ENCODE results near the gene NTNG1. TPM values are rescaled to one million over a fixed set of nuclear protein-coding genes. Genes with fewer than 3 reads are reported as not detected.
A peak's percentile ranks its signal among the peaks of the same experiment; 100 is the strongest.

The NTNG1 gene
- total RNA-seq, 1 experiment from 2014 or later = not detected

DNA sequence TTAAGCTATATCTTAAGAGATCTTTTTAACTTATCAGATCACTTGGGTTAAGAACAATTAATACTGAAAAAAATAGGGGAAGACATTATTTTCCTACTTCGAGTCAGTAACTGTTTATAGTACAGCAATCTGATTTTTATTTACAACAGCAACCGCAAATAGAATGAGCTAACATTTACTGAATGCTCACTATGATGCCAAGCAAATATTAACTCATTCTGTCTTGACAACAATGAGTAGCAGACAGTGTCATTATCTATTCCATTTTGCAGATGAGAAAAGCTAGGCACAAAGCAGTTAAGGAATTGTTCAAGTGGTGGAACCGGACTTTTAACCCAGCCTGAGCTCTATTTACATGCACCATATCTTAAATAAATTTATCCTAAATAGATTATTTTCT, 273.7 kb downstream of the NTNG1 start:
- no peaks in the 10 kb centered on the region for H3K9me2 ChIP-seq (replicated peaks; ENCODE audit: insufficient read depth, low read length)
- no peak overlapping the region for H3K27ac ChIP-seq (ENCODE audit: low read length)
- H3K79me2 ChIP-seq (ENCODE audit: low read length) = no peaks in the 10 kb centered on the region
- H3K4me3 ChIP-seq (ENCODE audit: low read length) = no peak overlapping the region
- no peaks in the 10 kb centered on the region for H3K4me1 ChIP-seq (ENCODE audit: low read length)
- H3K9ac ChIP-seq (ENCODE audit: low read length) = no peak overlapping the region
- H4K20me1 ChIP-seq (ENCODE audit: insufficient read depth, low read depth, low read length) = no peaks in the 10 kb centered on the region
- H3K9me3 ChIP-seq (ENCODE audit: low read length) = no peaks in the 10 kb centered on the region
- H3K4me2 ChIP-seq (ENCODE audit: low read depth, low read length, poor library complexity, severe bottlenecking) = no peak overlapping the region
- no peaks in the 10 kb centered on the region for H3K27me3 ChIP-seq (ENCODE audit: low read length)
- no peak for DNase-seq
- H2AFZ ChIP-seq (ENCODE audit: low read length) = no peak overlapping the region
- H3K36me3 ChIP-seq (ENCODE audit: insufficient read depth, low read length) = no peaks in the 10 kb centered on the region

DNA sequence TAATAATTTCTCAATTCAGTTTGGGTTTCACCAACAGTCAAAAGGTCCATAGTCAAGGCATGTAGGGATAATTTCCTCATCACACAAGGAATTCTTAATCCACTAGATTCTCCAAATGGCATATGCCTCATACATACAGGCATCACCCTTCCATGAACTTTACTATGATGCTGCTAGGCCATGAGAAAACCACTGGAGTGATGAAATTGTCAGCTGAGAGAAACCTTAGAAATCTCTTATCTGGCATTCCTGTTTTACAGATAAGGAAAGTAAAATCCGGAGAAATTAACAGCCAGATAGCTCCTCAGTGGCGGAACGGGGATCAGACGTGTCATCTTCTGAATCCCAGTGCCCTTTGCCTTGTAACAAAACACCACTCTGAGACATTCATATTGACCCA, 274.4 kb downstream of the NTNG1 start:
- no peaks in the 10 kb centered on the region for H3K79me2 ChIP-seq (ENCODE audit: low read length)
- no peaks in the 10 kb centered on the region for H3K36me3 ChIP-seq (ENCODE audit: insufficient read depth, low read length)
- no peaks in the 10 kb centered on the region for H3K27me3 ChIP-seq (ENCODE audit: low read length)
- DNase-seq = no peak
- H4K20me1 ChIP-seq (ENCODE audit: insufficient read depth, low read depth, low read length) = no peaks in the 10 kb centered on the region
- H3K9me2 ChIP-seq (replicated peaks; ENCODE audit: insufficient read depth, low read length) = no peaks in the 10 kb centered on the region
- no peak overlapping the region for H3K4me3 ChIP-seq (ENCODE audit: low read length)
- H3K9me3 ChIP-seq (ENCODE audit: low read length) = no peaks in the 10 kb centered on the region
- no peak overlapping the region for H3K27ac ChIP-seq (ENCODE audit: low read length)
- no peak overlapping the region for H2AFZ ChIP-seq (ENCODE audit: low read length)
- no peak overlapping the region for H3K9ac ChIP-seq (ENCODE audit: low read length)
- no peaks in the 10 kb centered on the region for H3K4me1 ChIP-seq (ENCODE audit: low read length)
- H3K4me2 ChIP-seq (ENCODE audit: low read depth, low read length, poor library complexity, severe bottlenecking) = no peak overlapping the region

DNA sequence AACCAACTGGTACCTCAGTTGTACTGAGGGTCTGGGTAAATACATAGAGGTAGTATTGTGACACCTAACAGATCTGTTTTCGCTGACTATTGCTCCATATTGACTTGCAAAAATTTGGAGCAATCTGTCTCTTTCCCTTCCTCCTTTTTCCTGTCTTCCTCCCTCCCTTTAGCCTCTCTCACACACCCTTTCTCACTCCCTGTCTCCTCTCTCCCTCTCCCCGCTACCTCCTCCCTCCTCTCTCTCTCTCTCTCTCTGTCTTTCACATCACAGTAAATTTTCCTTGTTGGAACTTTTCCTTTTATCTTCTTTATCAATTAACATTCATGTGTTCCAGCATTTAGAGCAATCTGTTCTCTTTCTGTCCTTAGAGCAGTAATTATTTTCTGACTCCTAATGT, 278.2 kb downstream of the NTNG1 start:
- H2AFZ ChIP-seq (ENCODE audit: low read length) = no peak overlapping the region

DNA sequence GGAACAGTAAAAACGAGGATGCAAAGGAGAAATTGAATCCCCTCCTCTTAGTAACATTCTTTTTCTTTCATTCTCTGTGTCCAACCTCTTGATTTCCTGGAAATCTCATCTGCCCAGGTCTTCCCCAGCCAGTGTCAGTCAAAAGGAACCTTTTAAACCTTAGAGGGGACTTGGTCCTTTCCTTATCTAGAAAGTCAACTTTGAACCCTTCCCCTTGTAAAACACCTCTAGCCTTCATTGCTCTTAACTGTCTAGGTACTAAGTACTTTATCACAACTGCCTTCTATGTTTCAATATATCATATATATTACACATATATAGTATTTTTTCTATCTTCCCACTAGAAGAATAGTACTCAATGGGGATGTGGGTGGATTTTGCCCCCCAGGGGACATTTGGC, 282.1 kb downstream of the NTNG1 start:
- Histone ChIP-seq H3K9me2 (replicated peaks; ENCODE audit: insufficient read depth, low read length) (no peaks in the 10 kb centered on the region), H3K27me3 (ENCODE audit: low read length) (no peaks in the 10 kb centered on the region), H3K9me3 (ENCODE audit: low read length) (no peaks in the 10 kb centered on the region), H3K4me3 (ENCODE audit: low read length) (no peak overlapping the region), H3K9ac (ENCODE audit: low read length) (no peak overlapping the region), H4K20me1 (ENCODE audit: insufficient read depth, low read depth, low read length) (no peaks in the 10 kb centered on the region), H3K36me3 (ENCODE audit: insufficient read depth, low read length) (no peaks in the 10 kb centered on the region), H3K4me2 (ENCODE audit: low read depth, low read length, poor library complexity, severe bottlenecking) (no peak overlapping the region), H3K79me2 (ENCODE audit: low read length) (no peaks in the 10 kb centered on the region), H3K27ac (ENCODE audit: low read length) (no peak overlapping the region), H3K4me1 (ENCODE audit: low read length) (no peaks in the 10 kb centered on the region), H2AFZ (ENCODE audit: low read length) (no peak overlapping the region)
- DNase-seq = no peak

More for the DNA sequence above, 278.2 kb downstream of the NTNG1 start:
- no peaks in the 10 kb centered on the region for H3K36me3 ChIP-seq (ENCODE audit: insufficient read depth, low read length)
- no peaks in the 10 kb centered on the region for H3K9me3 ChIP-seq (ENCODE audit: low read length)
- no peaks in the 10 kb centered on the region for H3K27me3 ChIP-seq (ENCODE audit: low read length)
- no peaks in the 10 kb centered on the region for H3K9me2 ChIP-seq (replicated peaks; ENCODE audit: insufficient read depth, low read length)
- H3K4me3 ChIP-seq (ENCODE audit: low read length) = no peak overlapping the region
- no peaks in the 10 kb centered on the region for H4K20me1 ChIP-seq (ENCODE audit: insufficient read depth, low read depth, low read length)
- H3K4me2 ChIP-seq (ENCODE audit: low read depth, low read length, poor library complexity, severe bottlenecking) = no peak overlapping the region
- no peaks in the 10 kb centered on the region for H3K79me2 ChIP-seq (ENCODE audit: low read length)
- no peak overlapping the region for H3K27ac ChIP-seq (ENCODE audit: low read length)
- no peak for DNase-seq
- H3K4me1 ChIP-seq (ENCODE audit: low read length) = no peaks in the 10 kb centered on the region
- H3K9ac ChIP-seq (ENCODE audit: low read length) = no peak overlapping the region

DNA sequence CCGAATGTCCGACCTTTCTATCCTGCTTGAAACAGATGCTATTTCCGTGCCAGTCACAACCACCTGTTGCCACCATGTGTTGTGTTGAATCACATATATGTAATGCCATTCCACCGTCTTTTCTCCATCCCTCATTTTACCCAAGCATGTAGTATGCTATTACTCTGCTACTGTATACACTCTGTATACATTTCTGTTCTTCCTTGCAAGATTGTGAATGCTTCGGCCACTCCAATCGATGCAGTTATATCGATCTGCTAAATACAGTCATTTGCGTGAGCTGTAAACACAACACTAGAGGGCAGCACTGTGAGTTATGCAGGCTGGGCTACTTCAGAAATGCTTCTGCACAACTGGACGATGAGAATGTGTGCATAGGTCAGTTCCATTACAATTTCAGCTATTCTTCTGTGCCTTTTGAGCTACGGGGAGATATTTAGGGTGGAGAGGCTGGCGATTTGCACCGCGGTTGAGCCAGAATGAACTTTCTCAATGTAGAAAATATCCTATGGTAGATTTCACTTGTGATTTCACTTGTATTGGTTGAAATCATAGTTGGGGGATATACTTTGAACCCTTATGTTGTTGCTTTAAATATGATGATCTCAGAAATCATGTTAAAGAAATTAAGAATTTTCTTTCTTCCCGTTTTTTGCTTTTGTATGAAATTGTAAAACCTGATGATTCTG, 289.8 kb downstream of the NTNG1 start:
- H3K9me2 ChIP-seq (replicated peaks; ENCODE audit: insufficient read depth, low read length) = no peaks in the 10 kb centered on the region
- H3K79me2 ChIP-seq (ENCODE audit: low read length) = no peaks in the 10 kb centered on the region
- no peaks in the 10 kb centered on the region for H3K9me3 ChIP-seq (ENCODE audit: low read length)
- no peak overlapping the region for H2AFZ ChIP-seq (ENCODE audit: low read length)
- H3K4me2 ChIP-seq (ENCODE audit: low read depth, low read length, poor library complexity, severe bottlenecking) = no peak overlapping the region
- no peak overlapping the region for H3K9ac ChIP-seq (ENCODE audit: low read length)
- no peaks in the 10 kb centered on the region for H3K36me3 ChIP-seq (ENCODE audit: insufficient read depth, low read length)
- H3K4me3 ChIP-seq (ENCODE audit: low read length) = no peak overlapping the region
- H3K4me1 ChIP-seq (ENCODE audit: low read length) = peaks cover 27% of the 10 kb centered on the region
- no peaks in the 10 kb centered on the region for H3K27me3 ChIP-seq (ENCODE audit: low read length)
- no peak overlapping the region for H3K27ac ChIP-seq (ENCODE audit: low read length)
- peak; percentile 76 for DNase-seq
- H4K20me1 ChIP-seq (ENCODE audit: insufficient read depth, low read depth, low read length) = no peaks in the 10 kb centered on the region

DNA sequence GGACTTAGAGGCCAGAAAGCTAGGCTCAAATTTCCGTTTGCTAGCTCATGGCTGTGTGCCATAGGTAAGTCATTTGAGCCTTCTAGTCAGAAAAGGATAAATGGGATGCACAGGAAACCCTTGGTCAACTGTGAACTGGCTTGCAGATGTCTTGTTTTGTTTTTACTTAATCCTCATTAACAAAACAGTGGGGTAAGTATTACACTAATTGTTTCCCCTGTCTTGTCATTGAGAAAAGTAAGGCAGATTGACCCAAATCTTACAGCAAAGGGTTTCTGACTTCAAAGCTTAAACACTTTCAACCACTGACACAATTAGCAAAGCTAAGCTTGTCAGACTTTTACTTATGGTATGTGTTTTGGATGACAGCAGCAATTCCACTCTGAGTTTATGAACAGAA, 291.3 kb downstream of the NTNG1 start:
- no peak for DNase-seq
- no peak overlapping the region for H3K9ac ChIP-seq (ENCODE audit: low read length)
- no peaks in the 10 kb centered on the region for H3K9me2 ChIP-seq (replicated peaks; ENCODE audit: insufficient read depth, low read length)
- no peaks in the 10 kb centered on the region for H3K27me3 ChIP-seq (ENCODE audit: low read length)
- H4K20me1 ChIP-seq (ENCODE audit: insufficient read depth, low read depth, low read length) = no peaks in the 10 kb centered on the region
- H3K9me3 ChIP-seq (ENCODE audit: low read length) = no peaks in the 10 kb centered on the region
- no peaks in the 10 kb centered on the region for H3K36me3 ChIP-seq (ENCODE audit: insufficient read depth, low read length)
- no peak overlapping the region for H3K4me2 ChIP-seq (ENCODE audit: low read depth, low read length, poor library complexity, severe bottlenecking)
- no peaks in the 10 kb centered on the region for H3K79me2 ChIP-seq (ENCODE audit: low read length)
- no peak overlapping the region for H3K27ac ChIP-seq (ENCODE audit: low read length)
- no peak overlapping the region for H3K4me3 ChIP-seq (ENCODE audit: low read length)
- H3K4me1 ChIP-seq (ENCODE audit: low read length) = peaks cover 31% of the 10 kb centered on the region
- H2AFZ ChIP-seq (ENCODE audit: low read length) = no peak overlapping the region

DNA sequence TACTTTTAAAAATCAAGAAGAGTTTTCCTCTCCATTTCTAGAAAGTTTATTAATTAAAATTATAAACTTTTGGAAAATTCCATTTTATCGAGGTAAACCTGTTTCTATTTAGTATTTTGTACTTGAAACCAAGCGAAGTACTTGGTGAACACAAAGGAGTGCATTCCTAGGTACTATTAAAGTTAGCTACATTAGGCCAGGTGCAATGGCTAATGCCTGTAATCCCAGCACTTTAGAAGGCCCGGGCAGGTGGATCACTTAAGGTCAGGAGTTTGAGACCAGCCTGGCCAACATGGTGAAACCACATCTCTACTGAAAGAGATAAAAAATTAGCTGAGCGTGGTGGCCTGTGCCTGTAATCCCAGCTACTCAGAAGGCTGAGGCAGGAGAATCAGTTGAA, 292.2 kb downstream of the NTNG1 start:
- H3K36me3 ChIP-seq (ENCODE audit: insufficient read depth, low read length) = no peaks in the 10 kb centered on the region
- no peak overlapping the region for H3K9ac ChIP-seq (ENCODE audit: low read length)
- no peak for DNase-seq
- no peak overlapping the region for H3K4me2 ChIP-seq (ENCODE audit: low read depth, low read length, poor library complexity, severe bottlenecking)
- H2AFZ ChIP-seq (ENCODE audit: low read length) = no peak overlapping the region
- H3K4me3 ChIP-seq (ENCODE audit: low read length) = no peak overlapping the region
- no peaks in the 10 kb centered on the region for H3K79me2 ChIP-seq (ENCODE audit: low read length)
- H4K20me1 ChIP-seq (ENCODE audit: insufficient read depth, low read depth, low read length) = no peaks in the 10 kb centered on the region
- no peaks in the 10 kb centered on the region for H3K9me2 ChIP-seq (replicated peaks; ENCODE audit: insufficient read depth, low read length)
- no peak overlapping the region for H3K27ac ChIP-seq (ENCODE audit: low read length)
- no peaks in the 10 kb centered on the region for H3K27me3 ChIP-seq (ENCODE audit: low read length)
- H3K9me3 ChIP-seq (ENCODE audit: low read length) = no peaks in the 10 kb centered on the region
- peaks cover 31% of the 10 kb centered on the region for H3K4me1 ChIP-seq (ENCODE audit: low read length)

DNA sequence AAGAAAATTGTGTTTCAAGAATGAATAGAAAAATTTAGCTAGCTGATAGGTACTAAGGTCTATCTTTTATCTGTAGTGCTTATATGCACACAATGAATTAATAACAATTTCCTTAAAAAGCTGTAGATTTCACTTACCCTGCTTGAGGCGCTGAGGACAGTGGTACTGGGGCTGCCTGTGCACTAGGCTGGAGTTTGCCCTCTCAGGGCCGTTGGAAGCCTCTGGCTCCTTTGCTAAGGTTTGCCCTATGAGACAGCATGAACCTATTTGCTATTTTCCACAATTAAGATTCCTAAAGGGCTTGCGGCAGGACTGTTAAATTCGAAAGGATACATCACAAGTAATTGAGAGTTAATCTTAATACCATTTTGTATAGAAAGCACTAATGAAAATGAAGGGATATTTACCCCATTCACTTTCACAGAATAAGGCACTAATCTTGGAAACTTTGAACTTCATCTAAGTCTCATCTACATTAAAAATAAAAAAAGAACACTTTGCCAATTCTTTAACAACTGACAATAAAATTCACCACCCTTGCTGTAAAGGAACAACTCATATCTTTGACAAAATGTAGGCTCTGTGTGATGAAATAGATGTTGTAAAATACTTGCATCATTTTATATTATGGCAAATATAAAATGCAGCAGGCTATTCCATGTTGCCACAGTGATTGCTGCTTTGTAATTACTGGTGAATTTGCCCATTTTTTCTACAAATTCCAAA, 293.0 kb downstream of the NTNG1 start:
- Histone ChIP-seq H3K4me1 (ENCODE audit: low read length) (peaks cover 31% of the 10 kb centered on the region), H3K9me3 (ENCODE audit: low read length) (no peaks in the 10 kb centered on the region), H2AFZ (ENCODE audit: low read length) (peak overlapping the region; percentile 1; the same call in 1 of the 2 replicates), H3K27me3 (ENCODE audit: low read length) (no peaks in the 10 kb centered on the region), H3K9ac (ENCODE audit: low read length) (no peak overlapping the region), H4K20me1 (ENCODE audit: insufficient read depth, low read depth, low read length) (no peaks in the 10 kb centered on the region), H3K4me2 (ENCODE audit: low read depth, low read length, poor library complexity, severe bottlenecking) (peak overlapping the region; percentile 62), H3K4me3 (ENCODE audit: low read length) (0 out of 2 replicates have a peak overlapping the region, but pooled peaks have one; percentile 14), H3K27ac (ENCODE audit: low read length) (peak overlapping the region; percentile 59), H3K36me3 (ENCODE audit: insufficient read depth, low read length) (no peaks in the 10 kb centered on the region), H3K9me2 (replicated peaks; ENCODE audit: insufficient read depth, low read length) (no peaks in the 10 kb centered on the region), H3K79me2 (ENCODE audit: low read length) (no peaks in the 10 kb centered on the region)
- no peak for DNase-seq
